HG03442 (cell line): Measurements from ENCODE around the gene EML1.

ENCODE experiments used
- ATAC-seq: cut with Tn5 transposase; IDR thresholded peaks from one replicate; pipeline ENCODE4 v1.9.1; 2021; ENCODE audit warnings: mild to moderate bottlenecking, moderate library complexity; ENCODE audit not compliant: unreplicated experiment

The EML1 gene

GRCh38 chr14:99821519-99822508 is 28.6 kb downstream of the EML1 start:
- ATAC-seq: no peak

GRCh38 chr14:99822800-99823455 is 29.7 kb downstream of the EML1 start:
- ATAC-seq: no peak

- no peak for ATAC-seq
Observed at GRCh38 chr14:99824776-99825175, 31.6 kb downstream of the EML1 start.

GRCh38 chr14:99829450-99829849 is 36.2 kb downstream of the EML1 start:
- no peak for ATAC-seq

- no peak for ATAC-seq
Observed at GRCh38 chr14:99831303-99831702, 38.1 kb downstream of the EML1 start.

- ATAC-seq: no peak
Observed at GRCh38 chr14:99831903-99832685, 38.9 kb downstream of the EML1 start.

- ATAC-seq: no peak
Observed at GRCh38 chr14:99837822-99838221, 44.6 kb downstream of the EML1 start.

GRCh38 chr14:99838639-99839134 is 45.5 kb downstream of the EML1 start:
- no peak for ATAC-seq

GRCh38 chr14:99839696-99840095 is 46.5 kb downstream of the EML1 start:
- no peak for ATAC-seq

GRCh38 chr14:99840265-99840664 is 47.1 kb downstream of the EML1 start:
- ATAC-seq: no peak

GRCh38 chr14:99840774-99841305 is 47.6 kb downstream of the EML1 start:
- no peak for ATAC-seq

- no peak for ATAC-seq
Observed at GRCh38 chr14:99841436-99842071, 48.3 kb downstream of the EML1 start.

GRCh38 chr14:99842141-99842540 is 48.9 kb downstream of the EML1 start:
- no peak for ATAC-seq

GRCh38 chr14:99846808-99847207 is 53.6 kb downstream of the EML1 start:
- ATAC-seq: no peak

- no peak for ATAC-seq
Observed at GRCh38 chr14:99850709-99851108, 57.5 kb downstream of the EML1 start.

GRCh38 chr14:99852578-99852977 is 59.4 kb downstream of the EML1 start:
- no peak for ATAC-seq

GRCh38 chr14:99853206-99853605 is 60.0 kb downstream of the EML1 start:
- no peak for ATAC-seq

- ATAC-seq: no peak
Observed at GRCh38 chr14:99854831-99855230, 61.6 kb downstream of the EML1 start.

- ATAC-seq: no peak
Observed at GRCh38 chr14:99855271-99855670, 62.1 kb downstream of the EML1 start.

GRCh38 chr14:99857551-99857950 is 64.3 kb downstream of the EML1 start:
- ATAC-seq: no peak
